NT2/D1 (cell line): ENCODE results near the gene FBXL7.

Source experiments
- SUZ12 ChIP-seq: IDR thresholded peaks from 2 replicates; pipeline ENCODE4 v1.6.1; 2011; ENCODE audit not compliant: insufficient read length, insufficient read depth; ENCODE audit errors: extremely low read depth
- ZNF274 ChIP-seq: IDR thresholded peaks from 2 replicates; pipeline ENCODE4 v1.6.1; 2011; ENCODE audit warnings: mild to moderate bottlenecking, low read depth, low read length

- no peak for TF ChIP-seq SUZ12
- no peak for TF ChIP-seq ZNF274
Measured at GRCh38 chr5:15638296-15638695, 138.3 kb downstream of the FBXL7 start.
